ENCODE measurements around the gene AMPD2. TPM values are rescaled to one million over a fixed set of nuclear protein-coding genes. Genes with fewer than 3 reads are reported as not detected.
"Not testable (repeated sequence)": the region's sequence is repeated elsewhere in the genome, so short reads cannot be mapped to it uniquely, and the experiment has no call there.

The AMPD2 gene
- polyA plus RNA-seq, 3 donors = 75.0 to 961 (median 117) TPM

GRCh38 chr1:109677459-109677858 is 57.8 kb downstream of the AMPD2 start:
- H3K9me3 ChIP-seq (replicated peaks in 1 of 2; ENCODE audit: control insufficient read depth in 1 of 2, insufficient read depth in 1 of 2, low read length in 2 of 2) = no peaks in the 10 kb centered on the region
- Mint-ChIP-seq H3K27me3 (ENCODE audit: low read depth in 3 of 3) (no peaks in the 10 kb centered on the region), H3K27ac (no peak overlapping the region)

GRCh38 chr1:109678637-109679036 is 59.0 kb downstream of the AMPD2 start:
- no CpG with 5 or more reads among the region's 2 CpGs for WGBS (ENCODE audit: insufficient coverage)
- not testable (repeated sequence) for H3K79me2 ChIP-seq (ENCODE audit: insufficient read depth, low read length); H3K9ac ChIP-seq (ENCODE audit: insufficient read depth, low read length, poor library complexity, severe bottlenecking)

More at GRCh38 chr1:109677459-109677858, 57.8 kb downstream of the AMPD2 start:
- H3K79me2 ChIP-seq (ENCODE audit: insufficient read depth, low read length) = no peaks in the 10 kb centered on the region
- TF ChIP-seq CTCF (IDR thresholded peaks at IDR 0.05) = no peak
- no peaks in the 10 kb centered on the region for H4K20me1 ChIP-seq (ENCODE audit: insufficient read depth, low read length)
- no peak for DNase-seq
- no CpG with 5 or more reads among the region's 3 CpGs for WGBS (ENCODE audit: insufficient coverage)
- Mint-ChIP-seq H3K4me1 (no peaks in the 10 kb centered on the region), H3K36me3 (no peaks in the 10 kb centered on the region), H3K9me3 (no peaks in the 10 kb centered on the region), H3K4me3 (peak overlapping the region in 1 of 2 donors; percentile 0)
- H3K27ac ChIP-seq (ENCODE audit: low read depth in 1 of 2, low read length in 2 of 2) = no peak overlapping the region
- no peaks in the 10 kb centered on the region for H3K27me3 ChIP-seq (ENCODE audit: control insufficient read depth in 2 of 2, insufficient read depth in 2 of 2, low read length in 2 of 2)
- H3K4me1 ChIP-seq (ENCODE audit: control insufficient read depth in 1 of 2, insufficient read depth in 2 of 2, low read length in 2 of 2) = no peaks in the 10 kb centered on the region
- H3K9ac ChIP-seq (ENCODE audit: insufficient read depth, low read length, poor library complexity, severe bottlenecking) = no peak overlapping the region
- H3K36me3 ChIP-seq (replicated peaks in 1 of 2; ENCODE audit: control insufficient read depth in 1 of 2, insufficient read depth in 2 of 2, low read length in 2 of 2) = no peaks in the 10 kb centered on the region
- H3K4me2 ChIP-seq (replicated peaks; ENCODE audit: extremely low read depth, low read length, poor library complexity, severe bottlenecking) = no peak overlapping the region
- intact Hi-C loops (cut with micrococcal nuclease) = no loop called here
- no peak overlapping the region for H2AFZ ChIP-seq (ENCODE audit: insufficient read depth, low read depth, low read length, poor library complexity, severe bottlenecking)
- no peak overlapping the region for H3K4me3 ChIP-seq (replicated peaks in 1 of 3; ENCODE audit: low read depth in 2 of 3, low read length in 3 of 3)

More at GRCh38 chr1:109678637-109679036, 59.0 kb downstream of the AMPD2 start:
- H4K20me1 ChIP-seq (ENCODE audit: insufficient read depth, low read length); H3K4me3 Mint-ChIP-seq; H3K9me3 Mint-ChIP-seq; H2AFZ ChIP-seq (ENCODE audit: insufficient read depth, low read depth, low read length, poor library complexity, severe bottlenecking); H3K36me3 Mint-ChIP-seq; H3K27me3 ChIP-seq (ENCODE audit: control insufficient read depth in 2 of 2, insufficient read depth in 2 of 2, low read length in 2 of 2); H3K36me3 ChIP-seq (replicated peaks in 1 of 2; ENCODE audit: control insufficient read depth in 1 of 2, insufficient read depth in 2 of 2, low read length in 2 of 2); intact Hi-C loops (cut with micrococcal nuclease); H3K27ac Mint-ChIP-seq; H3K4me1 ChIP-seq (ENCODE audit: control insufficient read depth in 1 of 2, insufficient read depth in 2 of 2, low read length in 2 of 2); H3K27ac ChIP-seq (ENCODE audit: low read depth in 1 of 2, low read length in 2 of 2); DNase-seq; H3K27me3 Mint-ChIP-seq (ENCODE audit: low read depth in 3 of 3); H3K4me3 ChIP-seq (replicated peaks in 1 of 3; ENCODE audit: low read depth in 2 of 3, low read length in 3 of 3); H3K9me3 ChIP-seq (replicated peaks in 1 of 2; ENCODE audit: control insufficient read depth in 1 of 2, insufficient read depth in 1 of 2, low read length in 2 of 2); H3K4me1 Mint-ChIP-seq; H3K4me2 ChIP-seq (replicated peaks; ENCODE audit: extremely low read depth, low read length, poor library complexity, severe bottlenecking): not testable (repeated sequence)

Small RNAs within 50 kb of the gene (small RNA-seq; reads per million reads assigned to genes)
- 2.6 reads per million, percentile 13 among the genes with 10 or more reads in this experiment for gene RNU6V (ENCODE audit: insufficient read length, low read depth)

Other genes starting within 250 kb of the AMPD2 start
- gene SORT1, start 221.9 kb upstream of the AMPD2 start, polyA plus RNA-seq = 10 to 100 TPM; 21.3 to 41.1 (median 35.3) TPM
- gene PSMA5, start 193.4 kb upstream of the AMPD2 start, polyA plus RNA-seq = 100 to 1,000 TPM in 2 of 3 donors, 10 to 100 TPM in 1; 36.6 to 119 (median 118) TPM
- gene SYPL2, start 153.3 kb upstream of the AMPD2 start, polyA plus RNA-seq = under 1 TPM in 2 of 3 donors, not detected in 1; 0.03 to 0.12 TPM
- gene ATXN7L2, start 135.9 kb upstream of the AMPD2 start, polyA plus RNA-seq = 1 to 10 TPM; 1.1 to 3.6 (median 1.7) TPM
- 10 to 100 TPM in 1 of 3 donors, 1 to 10 TPM in 2; 1.4 to 13.2 (median 4.2) TPM for gene CYB561D1, start 125.7 kb upstream of the AMPD2 start, polyA plus RNA-seq
- gene AMIGO1, start 110.1 kb upstream of the AMPD2 start, polyA plus RNA-seq = under 1 TPM; 0.05 to 0.26 (median 0.07) TPM
- under 1 TPM in 1 of 3 donors, not detected in 2; 0.28 TPM for gene GPR61, start 80.0 kb upstream of the AMPD2 start, polyA plus RNA-seq
- gene GNAI3, start 71.2 kb upstream of the AMPD2 start, polyA plus RNA-seq = 10 to 100 TPM in 2 of 3 donors, 1 to 10 TPM in 1; 3.0 to 14.2 (median 10.4) TPM
- gene GNAT2, start 221 bp upstream of the AMPD2 start, polyA plus RNA-seq = under 1 TPM in 1 of 3 donors, not detected in 2; 0.05 TPM
- gene GSTM4, start 36.3 kb downstream of the AMPD2 start, polyA plus RNA-seq = 10 to 100 TPM; 11.9 to 22.9 (median 15.9) TPM
- 10 to 100 TPM in 1 of 3 donors, 1 to 10 TPM in 2; 1.5 to 12.0 (median 6.3) TPM for gene GSTM2, start 48.2 kb downstream of the AMPD2 start, polyA plus RNA-seq
- gene GSTM1, start 68.0 kb downstream of the AMPD2 start, polyA plus RNA-seq = 10 to 100 TPM in 2 of 3 donors, not detected in 1; 13.5 to 27.7 TPM
- not detected for gene GSTM5, start 92.4 kb downstream of the AMPD2 start, polyA plus RNA-seq
- gene GSTM3, start 121.2 kb downstream of the AMPD2 start, polyA plus RNA-seq = 1 to 10 TPM in 2 of 3 donors, under 1 TPM in 1; 0.69 to 3.2 (median 2.8) TPM
- not detected for gene EPS8L3, start 144.1 kb downstream of the AMPD2 start, polyA plus RNA-seq